ENCODE data around the gene ZNF415.
"Not testable (repeated sequence)": the region's sequence is repeated elsewhere in the genome, so short reads cannot be mapped to it uniquely, and the experiment has no call there.

The ZNF415 gene

GRCh38 chr19:53102206-53102755 is 30.4 kb downstream of the ZNF415 start:
- DNase-seq: no peak

GRCh38 chr19:53101518-53101917 is 31.2 kb downstream of the ZNF415 start:
- no peak for DNase-seq

GRCh38 chr19:53098570-53098969 is 34.1 kb downstream of the ZNF415 start:
- DNase-seq: not testable (repeated sequence)

- DNase-seq: not testable (repeated sequence)
Measured at GRCh38 chr19:53096982-53097690, 35.6 kb downstream of the ZNF415 start.

GRCh38 chr19:53096579-53096978 is 36.1 kb downstream of the ZNF415 start:
- not testable (repeated sequence) for DNase-seq

GRCh38 chr19:53094754-53095575 is 37.7 kb downstream of the ZNF415 start:
- no peak for DNase-seq

GRCh38 chr19:53092723-53093122 is 40.0 kb downstream of the ZNF415 start:
- no peak for DNase-seq

- DNase-seq: no peak
Measured at GRCh38 chr19:53091413-53092254, 41.1 kb downstream of the ZNF415 start.

- no peak for DNase-seq
Measured at GRCh38 chr19:53088091-53088490, 44.6 kb downstream of the ZNF415 start.

GRCh38 chr19:53086949-53087348 is 45.8 kb downstream of the ZNF415 start:
- no peak for DNase-seq

GRCh38 chr19:53085496-53085895 is 47.2 kb downstream of the ZNF415 start:
- no peak for DNase-seq

- DNase-seq: no peak
Measured at GRCh38 chr19:53082929-53083328, 49.8 kb downstream of the ZNF415 start.

- DNase-seq: no peak
Measured at GRCh38 chr19:53079313-53079924, 53.3 kb downstream of the ZNF415 start.

GRCh38 chr19:53078668-53079067 is 54.0 kb downstream of the ZNF415 start:
- no peak for DNase-seq

- no peak for DNase-seq
Measured at GRCh38 chr19:53076984-53077383, 55.7 kb downstream of the ZNF415 start.

- DNase-seq: no peak
Measured at GRCh38 chr19:53068834-53069233, 63.9 kb downstream of the ZNF415 start.

GRCh38 chr19:53068199-53068598 is 64.5 kb downstream of the ZNF415 start:
- no peak for DNase-seq

GRCh38 chr19:53057904-53058580 is 74.7 kb downstream of the ZNF415 start:
- no peak for DNase-seq
